ENCODE results near the gene DIS3L2.
A peak's percentile ranks its signal among the peaks of the same experiment; 100 is the strongest.

DIS3L2 gene

DNA sequence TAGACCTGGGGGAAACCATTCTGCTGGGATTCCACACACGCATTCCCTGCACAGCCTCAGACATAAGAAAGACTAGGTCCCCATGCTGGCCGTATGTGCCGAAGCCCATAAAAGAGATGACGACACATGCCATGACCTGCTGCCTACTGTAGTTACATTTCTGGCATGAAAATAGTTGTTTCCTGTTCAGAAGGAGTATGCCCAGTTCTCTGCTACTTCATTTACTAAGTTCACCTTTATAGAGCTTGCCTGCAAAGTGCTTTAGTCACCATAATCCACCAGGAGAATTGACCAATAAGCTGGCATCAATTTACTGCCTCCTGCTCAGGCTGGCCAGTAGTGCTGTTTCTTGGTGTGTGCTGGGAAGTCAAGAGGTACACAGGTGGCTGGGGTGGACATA, 266.8 kb downstream of the DIS3L2 start:
- no peak for DNase-seq
- in situ Hi-C loops (cut with HindIII; ENCODE audit: low pct_ligation_motif_present, low pct_unique_long_range_greater_than_20kb, low sequenced_read_pairs) = no loop called here

- no peak for DNase-seq
- in situ Hi-C loops (cut with HindIII; ENCODE audit: low pct_ligation_motif_present, low pct_unique_long_range_greater_than_20kb, low sequenced_read_pairs) = no loop called here
Measured at GRCh38 chr2:232228971-232229894, 267.7 kb downstream of the DIS3L2 start.

DNA sequence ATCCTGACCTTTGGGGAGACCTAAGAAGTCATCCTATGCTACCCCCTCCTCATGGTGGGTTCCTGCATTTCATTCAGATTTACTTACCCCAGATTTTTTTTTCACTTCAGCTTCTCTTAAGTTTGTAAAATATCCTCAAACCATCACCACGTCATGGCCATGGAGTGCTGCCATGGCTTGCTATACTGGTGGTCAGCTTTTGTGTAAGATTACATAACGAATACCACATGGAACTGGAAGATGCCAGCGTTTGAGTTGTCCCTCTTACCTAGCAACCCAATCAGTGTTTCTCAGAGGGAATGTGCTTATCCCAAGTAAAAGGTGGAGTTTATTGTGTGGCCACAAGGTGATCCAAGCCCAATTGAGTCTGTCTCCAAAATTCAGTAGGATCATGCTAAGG, 268.4 kb downstream of the DIS3L2 start:
- in situ Hi-C loops (cut with HindIII; ENCODE audit: low pct_ligation_motif_present, low pct_unique_long_range_greater_than_20kb, low sequenced_read_pairs) = no loop called here
- DNase-seq = no peak

- peak; percentile 56 for DNase-seq
- in situ Hi-C loops (cut with HindIII; ENCODE audit: low pct_ligation_motif_present, low pct_unique_long_range_greater_than_20kb, low sequenced_read_pairs) = no loop called here
Measured at GRCh38 chr2:232230560-232230959, 269.0 kb downstream of the DIS3L2 start.

- no peak for DNase-seq
- in situ Hi-C loops (cut with HindIII; ENCODE audit: low pct_ligation_motif_present, low pct_unique_long_range_greater_than_20kb, low sequenced_read_pairs) = no loop called here
Measured at GRCh38 chr2:232231554-232231953, 270.0 kb downstream of the DIS3L2 start.

- DNase-seq = no peak
- in situ Hi-C loops (cut with HindIII; ENCODE audit: low pct_ligation_motif_present, low pct_unique_long_range_greater_than_20kb, low sequenced_read_pairs) = no loop called here
Measured at GRCh38 chr2:232232915-232233314, 271.4 kb downstream of the DIS3L2 start.

- DNase-seq = no peak
- in situ Hi-C loops (cut with HindIII; ENCODE audit: low pct_ligation_motif_present, low pct_unique_long_range_greater_than_20kb, low sequenced_read_pairs) = no loop called here
Measured at GRCh38 chr2:232234922-232235615, 273.6 kb downstream of the DIS3L2 start.

DNA sequence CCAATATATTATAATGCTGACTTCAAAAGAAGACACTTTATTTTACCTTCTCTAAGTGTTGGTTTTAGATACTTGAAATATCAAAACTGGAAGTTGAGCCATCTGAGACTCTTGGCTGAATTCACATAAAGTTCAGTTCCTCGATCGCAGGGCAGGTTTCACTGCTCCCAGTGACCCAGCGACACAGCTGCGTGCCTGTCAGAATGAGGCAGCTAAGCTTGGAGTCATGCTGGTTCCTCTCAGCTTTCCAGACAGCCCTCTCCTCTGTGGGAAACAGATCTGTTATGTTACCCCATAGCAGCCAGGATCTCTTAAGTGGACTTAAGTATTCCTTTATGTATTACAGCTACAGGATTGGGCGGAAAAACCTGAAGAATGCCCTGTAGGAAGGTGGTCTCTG, 274.2 kb downstream of the DIS3L2 start:
- DNase-seq = no peak
- in situ Hi-C loops (cut with HindIII; ENCODE audit: low pct_ligation_motif_present, low pct_unique_long_range_greater_than_20kb, low sequenced_read_pairs) = no loop called here

GRCh38 chr2:232236200-232236599, 274.7 kb downstream of the DIS3L2 start:
- DNase-seq = peak; percentile 25
- in situ Hi-C loops (cut with HindIII; ENCODE audit: low pct_ligation_motif_present, low pct_unique_long_range_greater_than_20kb, low sequenced_read_pairs) = no loop called here

DNA sequence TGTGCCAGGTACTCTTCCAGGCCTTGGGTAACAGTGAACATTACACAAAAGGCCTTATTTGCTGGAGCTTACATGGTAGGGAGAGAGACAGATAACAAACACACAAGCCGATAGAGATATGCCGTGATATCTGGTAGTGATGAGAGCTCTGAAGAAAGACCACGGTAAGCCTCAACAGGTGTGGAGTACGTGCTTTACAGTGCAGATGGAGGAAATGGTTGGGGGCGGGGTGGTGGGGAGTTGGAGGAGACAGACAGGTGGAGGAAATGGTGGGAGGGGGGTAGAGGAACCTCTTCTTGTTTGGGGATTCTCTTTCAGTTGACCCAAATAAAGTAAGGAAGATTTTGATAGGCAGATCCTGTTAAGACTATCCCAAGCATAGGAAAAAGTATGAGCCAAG, 276.0 kb downstream of the DIS3L2 start:
- DNase-seq = no peak
- in situ Hi-C loops (cut with HindIII; ENCODE audit: low pct_ligation_motif_present, low pct_unique_long_range_greater_than_20kb, low sequenced_read_pairs) = no loop called here

GRCh38 chr2:232238108-232238507, 276.6 kb downstream of the DIS3L2 start:
- in situ Hi-C loops (cut with HindIII; ENCODE audit: low pct_ligation_motif_present, low pct_unique_long_range_greater_than_20kb, low sequenced_read_pairs) = no loop called here
- DNase-seq = no peak

GRCh38 chr2:232238596-232238995, 277.1 kb downstream of the DIS3L2 start:
- in situ Hi-C loops (cut with HindIII; ENCODE audit: low pct_ligation_motif_present, low pct_unique_long_range_greater_than_20kb, low sequenced_read_pairs) = no loop called here

GRCh38 chr2:232239951-232240681, 278.6 kb downstream of the DIS3L2 start:
- in situ Hi-C loops (cut with HindIII; ENCODE audit: low pct_ligation_motif_present, low pct_unique_long_range_greater_than_20kb, low sequenced_read_pairs) = no loop called here
- DNase-seq = peak; percentile 49

More at GRCh38 chr2:232238596-232238995, 277.1 kb downstream of the DIS3L2 start:
- no peak for DNase-seq

- DNase-seq = no peak
- in situ Hi-C loops (cut with HindIII; ENCODE audit: low pct_ligation_motif_present, low pct_unique_long_range_greater_than_20kb, low sequenced_read_pairs) = no loop called here
Measured at GRCh38 chr2:232240906-232241305, 279.4 kb downstream of the DIS3L2 start.

- DNase-seq = no peak
- in situ Hi-C loops (cut with HindIII; ENCODE audit: low pct_ligation_motif_present, low pct_unique_long_range_greater_than_20kb, low sequenced_read_pairs) = no loop called here
Measured at GRCh38 chr2:232242316-232242715, 280.8 kb downstream of the DIS3L2 start.

DNA sequence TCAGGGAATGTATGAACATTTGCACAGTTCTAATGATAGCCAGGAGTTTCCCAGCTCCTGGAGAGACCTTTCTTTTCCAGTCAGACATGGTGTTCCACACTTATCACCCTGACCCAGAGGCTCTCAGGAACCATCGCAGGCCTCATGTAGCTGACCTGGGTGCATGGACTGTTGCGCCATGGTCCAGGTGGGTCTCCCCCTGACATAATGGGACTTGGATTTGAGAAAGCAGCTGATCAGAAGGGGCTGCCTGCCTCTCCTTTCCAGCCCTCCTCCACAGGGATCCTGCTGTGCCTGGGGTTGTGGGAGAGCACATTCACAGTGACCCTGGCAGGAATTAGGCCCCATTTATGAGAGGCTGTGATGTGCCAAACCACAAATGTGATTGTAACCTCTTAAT, 283.6 kb downstream of the DIS3L2 start:
- no peak for DNase-seq
- in situ Hi-C loops (cut with HindIII; ENCODE audit: low pct_ligation_motif_present, low pct_unique_long_range_greater_than_20kb, low sequenced_read_pairs) = no loop called here

DNA sequence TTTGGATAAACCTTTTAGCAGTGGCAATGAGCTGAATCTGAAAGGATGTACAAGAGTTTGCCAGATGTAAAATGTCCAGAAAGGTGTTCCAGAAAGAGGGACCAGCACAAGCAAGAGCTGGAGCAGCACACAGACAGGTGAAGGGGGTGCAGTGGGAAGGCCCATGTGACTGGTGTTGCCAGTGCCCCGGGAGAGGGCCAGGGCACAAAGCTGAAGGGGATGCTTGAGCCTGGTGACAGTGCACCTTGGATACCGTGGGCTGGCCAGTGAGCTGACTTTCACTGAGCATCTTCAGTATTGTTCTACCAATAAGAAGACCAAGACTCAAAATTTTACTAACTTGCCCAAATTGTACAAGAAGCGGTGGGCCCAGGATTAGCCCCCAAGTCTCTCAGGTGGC, 284.7 kb downstream of the DIS3L2 start:
- in situ Hi-C loops (cut with HindIII; ENCODE audit: low pct_ligation_motif_present, low pct_unique_long_range_greater_than_20kb, low sequenced_read_pairs) = no loop called here
- no peak for DNase-seq

- in situ Hi-C loops (cut with HindIII; ENCODE audit: low pct_ligation_motif_present, low pct_unique_long_range_greater_than_20kb, low sequenced_read_pairs) = no loop called here
- no peak for DNase-seq
Measured at GRCh38 chr2:232249096-232249495, 287.6 kb downstream of the DIS3L2 start.
